NCI-H510A treated with DMSO at 0.1 percent for 48 hours (cell line): Measurements from ENCODE around the gene MARCHF3.
"Not testable (repeated sequence)": the region's sequence is repeated elsewhere in the genome, so short reads cannot be mapped to it uniquely, and the experiment has no call there.

Source experiments
- DNase-seq: peaks from one replicate; lab custom pipeline; 2025; lab: John Stamatoyannopoulos, UW

MARCHF3 gene

GRCh38 chr5:127051591-127051990 is 21.2 kb upstream of the MARCHF3 start:
- DNase-seq, result no peak

GRCh38 chr5:127046343-127047072 is 16.1 kb upstream of the MARCHF3 start:
- no peak for DNase-seq

GRCh38 chr5:127042593-127042992 is 12.2 kb upstream of the MARCHF3 start:
- DNase-seq, result no peak

- DNase-seq, result no peak
These were observed 11.2 kb upstream of the MARCHF3 start for GRCh38 chr5:127041571-127041970.

GRCh38 chr5:127040796-127041520 is 10.6 kb upstream of the MARCHF3 start:
- peak; percentile 28 for DNase-seq

GRCh38 chr5:127038550-127038949 is 8.2 kb upstream of the MARCHF3 start:
- DNase-seq, result no peak

- DNase-seq, result no peak
These were observed 1.5 kb upstream of the MARCHF3 start for GRCh38 chr5:127031863-127032232.

- peak; percentile 59 for DNase-seq
These were observed 947 bp upstream of the MARCHF3 start for GRCh38 chr5:127031147-127031862.

GRCh38 chr5:127029581-127030258 is 638 bp downstream of the MARCHF3 start:
- peak; percentile 36 for DNase-seq

GRCh38 chr5:127028822-127029457 is 1.4 kb downstream of the MARCHF3 start:
- DNase-seq, result no peak

- no peak for DNase-seq
These were observed 2.8 kb downstream of the MARCHF3 start for GRCh38 chr5:127027539-127027938.

GRCh38 chr5:127026166-127026565 is 4.2 kb downstream of the MARCHF3 start:
- DNase-seq, result no peak

- no peak for DNase-seq
These were observed 4.9 kb downstream of the MARCHF3 start for GRCh38 chr5:127025467-127025866.

GRCh38 chr5:127024821-127025220 is 5.5 kb downstream of the MARCHF3 start:
- no peak for DNase-seq

- not testable (repeated sequence) for DNase-seq
These were observed 6.7 kb downstream of the MARCHF3 start for GRCh38 chr5:127023552-127024191.

- no peak for DNase-seq
These were observed 7.5 kb downstream of the MARCHF3 start for GRCh38 chr5:127022846-127023245.

- peak; percentile 41 for DNase-seq
These were observed 10.4 kb downstream of the MARCHF3 start for GRCh38 chr5:127019928-127020327.

- not testable (repeated sequence) for DNase-seq
These were observed 13.6 kb downstream of the MARCHF3 start for GRCh38 chr5:127016722-127017121.

- DNase-seq, result no peak
These were observed 14.6 kb downstream of the MARCHF3 start for GRCh38 chr5:127015716-127016115.

GRCh38 chr5:127014573-127014972 is 15.8 kb downstream of the MARCHF3 start:
- DNase-seq, result no peak

GRCh38 chr5:127013407-127013806 is 17.0 kb downstream of the MARCHF3 start:
- no peak for DNase-seq
